SU-DHL-6 (cell line): ENCODE measurements around the gene ING4.

ENCODE experiments used
- H2AFZ ChIP-seq: fragments of 200-600 bp; sonication (generic); 2 replicates; pipeline ENCODE4 v1.6.1; 2014; ENCODE audit warnings: low read depth, mild to moderate bottlenecking, moderate library complexity, mixed read lengths, antibody characterized with exemption, low read length; ENCODE audit not compliant: severe bottlenecking
- H3F3A ChIP-seq: fragments of 200-600 bp; shearing (Covaris generic); 2 replicates; pipeline ENCODE4 v1.6.0; 2016; ENCODE audit warnings: antibody characterized with exemption, mild to moderate bottlenecking; ENCODE audit not compliant: insufficient read depth
- H3K27ac ChIP-seq: fragments of 200-600 bp; sonication (generic); 2 replicates; pipeline ENCODE4 v1.5.1; 2016; ENCODE audit warnings: low read depth, mild to moderate bottlenecking, low read length, moderate library complexity, mixed read lengths
- H3K27me3 ChIP-seq: fragments of 200-600 bp; sonication (generic), shearing (Covaris generic); 2 replicates; pipeline ENCODE4 v1.6.0; 2014; ENCODE audit warnings: mild to moderate bottlenecking, low read length
- H3K36me3 ChIP-seq: fragments of 200-600 bp; sonication (generic); 2 replicates; pipeline ENCODE4 v1.6.1; 2014; ENCODE audit warnings: mild to moderate bottlenecking, low read length, mixed read lengths
- H3K4me2 ChIP-seq: fragments of 300-600, 200-600 bp; shearing (Covaris generic), sonication (generic); 2 replicates; pipeline ENCODE4 v1.6.0; 2014; ENCODE audit warnings: low read length, low read depth, mild to moderate bottlenecking; ENCODE audit not compliant: poor library complexity, severe bottlenecking
- H3K4me3 ChIP-seq: fragments of 200-600 bp; sonication (generic); 2 replicates; pipeline ENCODE4 v1.5.1; 2014; ENCODE audit warnings: antibody characterized with exemption, low read length, mild to moderate bottlenecking, mixed read lengths; ENCODE audit not compliant: insufficient read depth, poor library complexity, severe bottlenecking
- H3K79me2 ChIP-seq: fragments of 200-600 bp; sonication (generic); 2 replicates; pipeline ENCODE4 v1.6.1; 2014; ENCODE audit warnings: mild to moderate bottlenecking, low read length, moderate library complexity; ENCODE audit not compliant: insufficient read depth
- H3K9ac ChIP-seq: fragments of 200-600 bp; sonication (generic); 2 replicates; pipeline ENCODE4 v1.7.0; 2014; ENCODE audit warnings: mild to moderate bottlenecking, low read length
- H3K9me2 ChIP-seq: fragments of 200-600 bp; sonication (generic); replicated peaks from 2 replicates; pipeline ENCODE4 v1.6.1; 2014; ENCODE audit warnings: low read length; ENCODE audit not compliant: insufficient read depth
- H3K9me3 ChIP-seq: fragments of 200-600 bp; sonication (generic); 2 replicates; pipeline ENCODE4 v1.6.1; 2014; ENCODE audit warnings: low read length, mixed read lengths; ENCODE audit not compliant: insufficient read depth
- H4K20me1 ChIP-seq: fragments of 200-600 bp; sonication (generic); 2 replicates; pipeline ENCODE4 v1.6.1; 2014; ENCODE audit warnings: low read depth, mild to moderate bottlenecking, antibody characterized with exemption, low read length, moderate library complexity, mixed read lengths
- EZH2phosphoT487 ChIP-seq: fragments of 200-600 bp; sonication (generic), shearing (Covaris generic); conservative IDR thresholded peaks from 2 replicates; pipeline ENCODE4 v1.6.1; 2018; ENCODE audit warnings: mild to moderate bottlenecking, antibody characterized with exemption, low read length, moderate library complexity, mixed read lengths
- TF ChIP-seq, protein P1 (sequence below): fragments of 200-600 bp; sonication (generic); IDR thresholded peaks from one replicate; pipeline ENCODE4 v1.5.1; 2017; ENCODE audit warnings: antibody characterized with exemption, mild to moderate bottlenecking, low read length, moderate library complexity; ENCODE audit not compliant: insufficient read depth, poor library complexity, severe bottlenecking

Gene ING4

DNA sequence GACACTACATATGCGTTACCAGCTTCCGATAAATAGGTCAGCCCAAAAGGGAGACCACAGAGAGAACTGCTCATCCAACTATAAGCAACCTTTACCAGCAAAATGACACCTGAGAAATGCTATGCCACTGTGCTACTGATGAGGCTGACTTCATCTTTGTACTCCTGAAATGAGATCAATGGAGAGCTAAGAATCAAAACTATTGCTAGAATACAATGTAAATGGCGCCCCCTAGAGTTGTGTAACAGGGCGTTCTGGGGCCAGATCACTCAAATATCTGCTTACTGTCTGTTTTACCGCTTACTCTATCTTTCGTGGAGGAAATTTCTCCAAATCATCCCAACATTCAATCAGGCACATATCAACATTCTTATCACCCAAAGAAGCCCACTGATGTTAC is 21.7 kb upstream of the ING4 start:
- Histone ChIP-seq H3K9me3 (no peaks in the 10 kb centered on the region), H3K27ac (no peak overlapping the region), H4K20me1 (0 out of 2 replicates have a peak, but pooled peaks cover 7% of the 10 kb centered on the region), H3K4me2 (no peak overlapping the region), H3K36me3 (no peaks in the 10 kb centered on the region), H3K79me2 (peaks cover 95% of the 10 kb centered on the region), H3K9me2 (no peaks in the 10 kb centered on the region), H3K9ac (no peak overlapping the region), H3F3A (0 out of 2 replicates have a peak, but pooled peaks cover 14% of the 10 kb centered on the region), H2AFZ (no peak overlapping the region), H3K4me3 (no peak overlapping the region), H3K27me3 (no peaks in the 10 kb centered on the region)
- no peak for TF ChIP-seq EZH2phosphoT487
- TF ChIP-seq, protein P1, sequence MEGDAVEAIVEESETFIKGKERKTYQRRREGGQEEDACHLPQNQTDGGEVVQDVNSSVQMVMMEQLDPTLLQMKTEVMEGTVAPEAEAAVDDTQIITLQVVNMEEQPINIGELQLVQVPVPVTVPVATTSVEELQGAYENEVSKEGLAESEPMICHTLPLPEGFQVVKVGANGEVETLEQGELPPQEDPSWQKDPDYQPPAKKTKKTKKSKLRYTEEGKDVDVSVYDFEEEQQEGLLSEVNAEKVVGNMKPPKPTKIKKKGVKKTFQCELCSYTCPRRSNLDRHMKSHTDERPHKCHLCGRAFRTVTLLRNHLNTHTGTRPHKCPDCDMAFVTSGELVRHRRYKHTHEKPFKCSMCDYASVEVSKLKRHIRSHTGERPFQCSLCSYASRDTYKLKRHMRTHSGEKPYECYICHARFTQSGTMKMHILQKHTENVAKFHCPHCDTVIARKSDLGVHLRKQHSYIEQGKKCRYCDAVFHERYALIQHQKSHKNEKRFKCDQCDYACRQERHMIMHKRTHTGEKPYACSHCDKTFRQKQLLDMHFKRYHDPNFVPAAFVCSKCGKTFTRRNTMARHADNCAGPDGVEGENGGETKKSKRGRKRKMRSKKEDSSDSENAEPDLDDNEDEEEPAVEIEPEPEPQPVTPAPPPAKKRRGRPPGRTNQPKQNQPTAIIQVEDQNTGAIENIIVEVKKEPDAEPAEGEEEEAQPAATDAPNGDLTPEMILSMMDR = peak; percentile 26

DNA sequence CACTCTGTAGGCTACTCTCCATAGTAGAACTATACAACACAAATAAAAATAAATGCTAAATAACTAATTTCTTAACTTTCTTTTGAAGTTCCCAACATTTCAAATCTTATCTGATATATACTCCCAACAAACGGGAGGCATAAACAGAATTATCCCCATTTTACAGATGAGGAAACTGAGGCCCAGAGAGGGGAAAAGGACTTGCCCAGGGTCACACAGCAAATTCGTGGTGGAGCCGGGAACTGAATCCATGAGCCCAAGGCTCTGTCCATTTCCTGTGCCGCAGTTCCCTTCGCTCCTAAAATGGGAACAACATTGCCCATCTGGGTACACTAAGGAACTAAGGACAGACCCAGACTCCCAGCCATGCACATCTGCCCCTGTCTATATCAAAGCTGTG is 14.0 kb upstream of the ING4 start:
- no peak overlapping the region for H3K27ac ChIP-seq
- H3K4me3 ChIP-seq = no peak overlapping the region
- no peak overlapping the region for H3K4me2 ChIP-seq
- no peaks in the 10 kb centered on the region for H3K27me3 ChIP-seq
- no peak overlapping the region for H3K9ac ChIP-seq
- H3K9me2 ChIP-seq = no peaks in the 10 kb centered on the region
- H3F3A ChIP-seq = no peaks in the 10 kb centered on the region
- 0 out of 2 replicates have a peak, but pooled peaks cover 4% of the 10 kb centered on the region for H4K20me1 ChIP-seq
- peaks cover 31% of the 10 kb centered on the region for H3K36me3 ChIP-seq
- no peak overlapping the region for H2AFZ ChIP-seq
- TF ChIP-seq, protein P1 = no peak
- peaks cover 38% of the 10 kb centered on the region for H3K79me2 ChIP-seq
- no peaks in the 10 kb centered on the region for H3K9me3 ChIP-seq

DNA sequence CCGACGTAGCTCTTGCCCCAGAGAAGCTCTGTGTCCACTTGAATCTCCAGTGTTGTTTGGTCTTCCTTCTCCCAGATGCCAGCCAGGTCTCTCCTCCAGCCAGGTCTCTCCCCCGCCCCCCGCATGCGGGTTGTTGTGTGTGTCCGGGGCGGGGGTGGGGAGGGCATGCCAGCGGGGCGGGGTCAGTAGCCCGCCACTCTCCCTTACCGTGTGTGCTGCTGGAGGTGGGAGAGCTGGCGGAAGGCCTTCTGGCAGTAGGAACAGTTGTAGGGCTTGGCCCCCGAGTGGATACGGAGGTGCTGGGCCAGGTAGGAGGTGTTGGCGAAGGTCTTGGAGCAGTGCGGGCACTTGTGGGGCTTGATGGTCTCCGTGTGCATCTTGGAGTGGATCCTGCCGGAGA is 9.2 kb upstream of the ING4 start:
- Histone ChIP-seq H3K27me3 (no peaks in the 10 kb centered on the region), H3K36me3 (peaks cover 48% of the 10 kb centered on the region), H3K9me3 (no peaks in the 10 kb centered on the region), H3K4me2 (no peak overlapping the region), H2AFZ (no peak overlapping the region), H3K79me2 (peaks cover 7% of the 10 kb centered on the region; the same call in 1 of the 2 replicates), H3K27ac (no peak overlapping the region), H4K20me1 (no peaks in the 10 kb centered on the region), H3K9me2 (no peaks in the 10 kb centered on the region), H3F3A (no peaks in the 10 kb centered on the region), H3K4me3 (no peak overlapping the region), H3K9ac (no peak overlapping the region)
- TF ChIP-seq, protein P1 = no peak
- no peak for TF ChIP-seq EZH2phosphoT487
